ENCODE data around the gene TEX264.

TEX264 gene

DNA sequence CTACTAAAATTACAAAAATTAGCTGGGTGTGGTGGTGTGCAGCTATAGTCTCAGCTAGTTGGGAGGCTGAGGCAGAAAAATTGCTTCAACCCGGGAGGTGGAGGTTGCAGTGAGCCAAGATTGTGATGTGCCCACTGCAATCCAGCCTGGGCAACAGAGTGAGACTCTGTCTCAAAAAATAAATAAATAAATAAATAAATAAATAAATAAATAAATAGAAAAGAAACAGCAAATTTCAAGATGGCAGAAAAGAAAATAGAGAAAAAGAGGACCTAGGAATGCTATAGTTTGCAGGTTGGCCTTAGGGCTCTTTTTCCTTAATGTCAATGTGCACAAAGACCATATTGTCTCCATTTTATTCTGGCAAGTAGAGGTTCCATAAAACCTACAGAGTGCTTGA lies 79.8 kb downstream of the TEX264 start:
- DNase-seq (ENCODE audit: low read depth in 3 of 3), result no peak

DNA sequence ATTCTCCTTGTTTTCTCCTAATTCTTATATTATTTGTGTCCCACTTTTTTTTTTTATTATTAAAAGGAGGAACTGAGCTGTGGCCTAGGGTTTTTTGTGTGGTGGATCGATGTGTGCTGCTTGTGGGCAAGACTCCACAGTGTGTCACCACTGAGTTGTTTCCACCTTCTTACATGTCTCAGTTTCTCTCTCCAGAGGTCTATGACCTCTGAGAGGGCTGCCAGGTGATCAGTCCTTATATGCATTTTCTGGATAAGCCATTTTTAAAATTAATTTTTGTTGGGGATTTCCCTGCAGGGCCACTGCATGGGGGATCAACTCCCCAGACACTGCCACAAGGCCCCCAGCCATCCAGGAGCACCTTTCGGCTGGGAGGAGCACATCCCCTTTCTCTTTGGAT lies 80.2 kb downstream of the TEX264 start:
- no peak for DNase-seq (ENCODE audit: low read depth in 3 of 3)
